SJCRH30 (cell line): ENCODE results near the gene PFKFB4. TPM values are rescaled to one million over a fixed set of nuclear protein-coding genes. Genes with fewer than 3 reads are reported as not detected.
"Not testable (repeated sequence)": the region's sequence is repeated elsewhere in the genome, so short reads cannot be mapped to it uniquely, and the experiment has no call there.

Experiments
- DNase-seq, 2 experiments: peaks; one replicate each; pipeline ENCODE4 v3.0.0-alpha.2; 2015 to 2020
- H3K27ac ChIP-seq: fragments of 250-450 bp; sonication (Bioruptor Pico); 2 replicates; pipeline ENCODE4 v1.5.1; 2020; ENCODE audit warnings: mild to moderate bottlenecking, moderate library complexity
- H3K27me3 ChIP-seq: fragments of 250-450 bp; sonication (Bioruptor Pico); 2 replicates; pipeline ENCODE4 v1.5.1; 2020; ENCODE audit warnings: mild to moderate bottlenecking, moderate library complexity
- H3K36me3 ChIP-seq: fragments of 250-450 bp; sonication (Bioruptor Pico); 2 replicates; pipeline ENCODE4 v1.5.1; 2020; ENCODE audit warnings: mild to moderate bottlenecking, moderate library complexity
- H3K4me1 ChIP-seq: fragments of 250-450 bp; sonication (Bioruptor Pico); 2 replicates; pipeline ENCODE4 v1.5.1; 2020; ENCODE audit warnings: mild to moderate bottlenecking, moderate library complexity
- H3K4me3 ChIP-seq: fragments of 250-450 bp; sonication (Bioruptor Pico); 2 replicates; pipeline ENCODE4 v1.5.1; 2020; ENCODE audit warnings: mild to moderate bottlenecking, moderate library complexity
- H3K9me3 ChIP-seq: fragments of 250-450 bp; sonication (Bioruptor Pico); replicated peaks from 2 replicates; pipeline ENCODE4 v1.5.1; 2020; ENCODE audit warnings: mild to moderate bottlenecking, moderate library complexity
- total RNA-seq: library from RNA; depleted of rRNA; stranded (reverse); fragments of >200 nt; shearing (Covaris generic); gene quantifications from 2 replicates; pipeline ENCODE4 v1.2.3, GENCODE V29; 2014

Gene PFKFB4
- total RNA-seq, 1 experiment from 2014 or later = 8.3 TPM

- not testable (repeated sequence) for H3K4me3 ChIP-seq, H3K27ac ChIP-seq, DNase-seq
Observed at GRCh38 chr3:48482822-48483221, 73.8 kb downstream of the PFKFB4 start.

GRCh38 chr3:48480891-48481290, 75.7 kb downstream of the PFKFB4 start:
- H3K36me3 ChIP-seq, H3K4me3 ChIP-seq, H3K27me3 ChIP-seq, H3K4me1 ChIP-seq, H3K9me3 ChIP-seq, DNase-seq, H3K27ac ChIP-seq: not testable (repeated sequence)

More at GRCh38 chr3:48482822-48483221, 73.8 kb downstream of the PFKFB4 start:
- H3K9me3 ChIP-seq, H3K4me1 ChIP-seq, H3K27me3 ChIP-seq, H3K36me3 ChIP-seq: not testable (repeated sequence)

GRCh38 chr3:48478626-48479555, 77.7 kb downstream of the PFKFB4 start:
- H3K27ac ChIP-seq = no peak overlapping the region
- H3K9me3 ChIP-seq = no peaks in the 10 kb centered on the region
- no peaks in the 10 kb centered on the region for H3K27me3 ChIP-seq
- no peaks in the 10 kb centered on the region for H3K36me3 ChIP-seq
- DNase-seq = no peak
- no peaks in the 10 kb centered on the region for H3K4me1 ChIP-seq
- H3K4me3 ChIP-seq = no peak overlapping the region

GRCh38 chr3:48477959-48478520, 78.6 kb downstream of the PFKFB4 start:
- H3K27ac ChIP-seq = no peak overlapping the region
- no peaks in the 10 kb centered on the region for H3K9me3 ChIP-seq
- H3K36me3 ChIP-seq = no peaks in the 10 kb centered on the region
- DNase-seq = peak in 1 of 2 experiments; percentile 16
- H3K27me3 ChIP-seq = no peaks in the 10 kb centered on the region
- H3K4me1 ChIP-seq = peaks cover 3% of the 10 kb centered on the region; the same call in 1 of the 2 replicates
- H3K4me3 ChIP-seq = no peak overlapping the region

GRCh38 chr3:48476426-48477053, 80.1 kb downstream of the PFKFB4 start:
- Histone ChIP-seq H3K36me3 (no peaks in the 10 kb centered on the region), H3K27me3 (no peaks in the 10 kb centered on the region), H3K4me3 (no peak overlapping the region), H3K4me1 (peaks cover 3% of the 10 kb centered on the region; the same call in 1 of the 2 replicates), H3K27ac (no peak overlapping the region), H3K9me3 (no peaks in the 10 kb centered on the region)
- DNase-seq = no peak

- no peaks in the 10 kb centered on the region for H3K27me3 ChIP-seq
- no peak for DNase-seq
- no peak overlapping the region for H3K27ac ChIP-seq
- H3K36me3 ChIP-seq = no peaks in the 10 kb centered on the region
- H3K9me3 ChIP-seq = no peaks in the 10 kb centered on the region
- no peak overlapping the region for H3K4me3 ChIP-seq
- H3K4me1 ChIP-seq = peaks cover 7% of the 10 kb centered on the region
Observed at GRCh38 chr3:48475188-48475587, 81.4 kb downstream of the PFKFB4 start.

- no peak overlapping the region for H3K4me3 ChIP-seq
- peaks cover 13% of the 10 kb centered on the region for H3K4me1 ChIP-seq
- H3K36me3 ChIP-seq = no peaks in the 10 kb centered on the region
- H3K9me3 ChIP-seq = no peaks in the 10 kb centered on the region
- DNase-seq = no peak
- H3K27me3 ChIP-seq = no peaks in the 10 kb centered on the region
- H3K27ac ChIP-seq = no peak overlapping the region
Observed at GRCh38 chr3:48474619-48475018, 82.0 kb downstream of the PFKFB4 start.

GRCh38 chr3:48474031-48474430, 82.6 kb downstream of the PFKFB4 start:
- H3K9me3 ChIP-seq, DNase-seq, H3K27ac ChIP-seq, H3K36me3 ChIP-seq, H3K27me3 ChIP-seq, H3K4me3 ChIP-seq: not testable (repeated sequence)
- H3K4me1 ChIP-seq = peaks cover 15% of the 10 kb centered on the region

GRCh38 chr3:48473617-48473952, 83.0 kb downstream of the PFKFB4 start:
- Histone ChIP-seq H3K36me3 (no peaks in the 10 kb centered on the region), H3K27me3 (no peaks in the 10 kb centered on the region), H3K4me3 (peak overlapping the region; percentile 70; the same call in 1 of the 2 replicates), H3K4me1 (peaks cover 15% of the 10 kb centered on the region), H3K27ac (peak overlapping the region; percentile 92; the same call in 1 of the 2 replicates), H3K9me3 (no peaks in the 10 kb centered on the region)
- no peak for DNase-seq

- peak; percentile 93 to 95 for DNase-seq
- Histone ChIP-seq H3K36me3 (no peaks in the 10 kb centered on the region), H3K27ac (peak overlapping the region; percentile 92), H3K4me3 (peak overlapping the region; percentile 70), H3K9me3 (no peaks in the 10 kb centered on the region), H3K27me3 (no peaks in the 10 kb centered on the region), H3K4me1 (peaks cover 15% of the 10 kb centered on the region)
Observed at GRCh38 chr3:48472923-48473616, 83.5 kb downstream of the PFKFB4 start.

- H3K36me3 ChIP-seq = no peaks in the 10 kb centered on the region
- no peak for DNase-seq
- H3K27ac ChIP-seq = peak overlapping the region; percentile 92
- H3K4me3 ChIP-seq = peak overlapping the region; percentile 70
- no peaks in the 10 kb centered on the region for H3K9me3 ChIP-seq
- H3K4me1 ChIP-seq = peaks cover 16% of the 10 kb centered on the region
- H3K27me3 ChIP-seq = no peaks in the 10 kb centered on the region
Observed at GRCh38 chr3:48472673-48472922, 84.0 kb downstream of the PFKFB4 start.

GRCh38 chr3:48470286-48470685, 86.3 kb downstream of the PFKFB4 start:
- H3K27me3 ChIP-seq = no peaks in the 10 kb centered on the region
- H3K4me1 ChIP-seq = peaks cover 19% of the 10 kb centered on the region
- H3K4me3 ChIP-seq = no peak overlapping the region
- H3K36me3 ChIP-seq = no peaks in the 10 kb centered on the region
- no peaks in the 10 kb centered on the region for H3K9me3 ChIP-seq
- peak; percentile 45 to 58 for DNase-seq
- peak overlapping the region; percentile 51 for H3K27ac ChIP-seq

GRCh38 chr3:48469046-48469915, 87.3 kb downstream of the PFKFB4 start:
- Histone ChIP-seq H3K36me3 (no peaks in the 10 kb centered on the region), H3K27me3 (no peaks in the 10 kb centered on the region), H3K4me1 (peaks cover 21% of the 10 kb centered on the region), H3K9me3 (no peaks in the 10 kb centered on the region), H3K27ac (no peak overlapping the region; the same call in 1 of the 2 replicates), H3K4me3 (no peak overlapping the region)
- peak in 1 of 2 experiments; percentile 9 for DNase-seq

GRCh38 chr3:48468329-48468731, 88.3 kb downstream of the PFKFB4 start:
- no peak for DNase-seq
- Histone ChIP-seq H3K27ac (no peak overlapping the region), H3K4me3 (no peak overlapping the region), H3K9me3 (no peaks in the 10 kb centered on the region), H3K36me3 (no peaks in the 10 kb centered on the region), H3K27me3 (no peaks in the 10 kb centered on the region), H3K4me1 (peaks cover 20% of the 10 kb centered on the region)
